ENCODE results near the gene LCE3A.
"Not testable (repeated sequence)": the region's sequence is repeated elsewhere in the genome, so short reads cannot be mapped to it uniquely, and the experiment has no call there.

The LCE3A gene, protein sequence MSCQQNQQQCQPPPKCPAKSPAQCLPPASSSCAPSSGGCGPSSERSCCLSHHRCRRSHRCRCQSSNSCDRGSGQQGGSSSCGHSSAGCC

DNA sequence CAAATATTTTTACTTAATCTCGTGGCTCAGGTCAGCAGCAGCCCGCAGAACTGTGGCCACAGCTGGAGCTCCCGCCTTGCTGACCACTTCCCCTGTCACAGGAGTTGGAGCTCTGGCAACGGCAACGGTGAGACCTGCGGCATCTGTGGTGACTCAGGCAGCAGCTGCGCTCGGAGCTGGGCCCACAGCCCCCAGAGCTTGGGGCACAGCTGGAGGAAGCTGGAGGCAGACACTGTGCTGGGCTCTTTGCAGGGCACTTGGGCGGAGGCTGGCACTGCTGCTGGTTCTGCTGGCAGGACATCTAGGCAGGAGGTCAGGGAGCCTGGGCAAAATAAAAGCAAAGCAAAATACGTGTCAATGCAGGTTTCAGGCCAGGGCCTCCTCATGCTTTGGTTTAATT is at the start of gene LCE3A:
LCE3A (minus strand) TSS at position 301 of the 400 bp plus-strand sequence; CDS start at position 301, 0 bp downstream.
- TF ChIP-seq POLR2A (IDR thresholded peaks at IDR 0.05; ENCODE audit: low read depth, low read length), result no peak
- FAIRE-seq, result no peak
- DNase-seq (ENCODE audit: insufficient read length, low spot score), result no peak

DNA sequence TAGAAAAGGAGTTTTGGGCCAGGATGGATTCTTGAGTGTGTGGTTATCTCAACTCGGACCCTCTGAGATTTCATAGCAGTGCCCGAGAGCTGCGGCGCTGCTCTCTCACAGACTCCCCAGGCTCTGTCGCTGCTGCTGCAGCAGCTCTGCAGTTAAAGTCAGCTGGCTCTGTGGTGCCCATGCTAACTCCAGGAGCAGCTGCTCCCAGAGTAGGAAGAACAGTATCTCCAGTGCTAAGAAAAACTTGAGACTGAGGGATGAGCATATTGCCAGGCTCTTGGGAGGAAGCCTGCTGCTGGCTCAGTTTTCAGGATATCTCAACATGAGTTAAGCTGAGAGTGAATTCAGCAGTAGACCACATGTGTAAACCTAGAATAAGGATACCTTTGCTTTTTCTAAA is 44.7 kb upstream of the LCE3A start:
- DNase-seq (ENCODE audit: insufficient read length, low spot score) (no peak), FAIRE-seq (no peak)
- no peak for TF ChIP-seq POLR2A (IDR thresholded peaks at IDR 0.05; ENCODE audit: low read depth, low read length)

DNA sequence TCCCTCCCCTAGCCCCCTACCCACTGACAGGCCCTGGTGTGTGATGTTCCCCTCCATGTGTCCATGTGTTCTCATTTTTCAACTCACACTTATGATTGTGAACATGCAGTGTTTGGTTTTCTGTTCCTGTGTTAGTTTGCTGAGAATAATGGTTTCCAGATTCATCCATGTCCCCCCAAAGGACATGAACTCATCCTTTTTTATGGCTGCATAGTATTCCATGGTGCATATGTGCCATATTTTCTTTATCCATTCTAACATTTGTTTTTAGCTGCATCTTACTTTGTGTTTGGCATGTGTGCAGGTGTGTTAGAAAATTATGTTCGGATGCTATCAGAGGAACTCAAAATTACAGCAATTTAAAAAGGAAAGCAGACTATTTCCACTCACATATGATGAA is 43.3 kb upstream of the LCE3A start:
- DNase-seq (ENCODE audit: insufficient read length, low spot score); FAIRE-seq: not testable (repeated sequence)

DNA sequence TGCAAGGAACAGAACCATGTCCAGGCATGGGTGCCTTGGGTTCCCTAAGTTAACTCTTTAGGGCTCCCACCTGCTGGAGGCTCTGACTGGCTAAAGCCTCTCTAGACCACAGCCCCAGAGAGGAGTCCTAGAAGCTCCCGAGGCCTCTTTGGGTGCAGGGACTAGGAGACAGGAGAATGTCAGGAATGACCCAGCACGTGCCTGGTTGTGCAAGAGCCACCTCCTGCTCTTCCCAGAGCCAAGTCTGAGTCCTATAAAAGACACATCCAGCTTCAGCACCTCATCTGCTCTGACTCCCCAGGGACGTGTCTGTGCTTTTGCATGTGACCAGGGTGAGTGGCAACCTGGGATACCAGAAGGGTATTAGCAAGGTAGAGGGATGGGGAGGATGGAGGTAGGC is 40.2 kb upstream of the LCE3A start, which contains the start of gene LCE2D:
LCE2D (plus strand) TSS at position 283 of the 400 bp plus-strand sequence. CDS start 726 bp downstream, outside the sequence.
- TF ChIP-seq POLR2A (IDR thresholded peaks at IDR 0.05; ENCODE audit: low read depth, low read length), result no peak
- DNase-seq (ENCODE audit: insufficient read length, low spot score), result no peak
- no peak for FAIRE-seq

DNA sequence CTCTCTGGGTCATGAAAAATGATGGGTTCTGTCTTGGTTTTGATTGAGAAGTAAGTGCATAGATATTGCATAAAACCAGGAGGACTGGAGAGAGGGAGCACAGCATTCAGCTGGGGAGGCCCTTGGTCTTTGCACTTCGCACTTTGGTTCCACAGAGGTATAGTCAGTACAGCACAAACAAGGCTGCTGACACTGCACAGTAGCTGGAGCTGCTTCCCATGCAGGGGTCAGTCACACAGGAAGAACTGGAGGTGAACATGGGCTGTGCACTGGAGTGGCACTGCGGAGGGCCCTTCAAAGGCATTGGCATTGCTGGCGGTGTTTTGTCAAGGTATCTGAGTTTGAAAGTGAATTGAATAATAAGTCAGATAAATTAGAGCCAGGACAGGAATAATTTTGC is 35.7 kb upstream of the LCE3A start:
- TF ChIP-seq POLR2A (IDR thresholded peaks at IDR 0.05; ENCODE audit: low read depth, low read length), result no peak
- FAIRE-seq, result no peak
- DNase-seq (ENCODE audit: insufficient read length, low spot score), result no peak

DNA sequence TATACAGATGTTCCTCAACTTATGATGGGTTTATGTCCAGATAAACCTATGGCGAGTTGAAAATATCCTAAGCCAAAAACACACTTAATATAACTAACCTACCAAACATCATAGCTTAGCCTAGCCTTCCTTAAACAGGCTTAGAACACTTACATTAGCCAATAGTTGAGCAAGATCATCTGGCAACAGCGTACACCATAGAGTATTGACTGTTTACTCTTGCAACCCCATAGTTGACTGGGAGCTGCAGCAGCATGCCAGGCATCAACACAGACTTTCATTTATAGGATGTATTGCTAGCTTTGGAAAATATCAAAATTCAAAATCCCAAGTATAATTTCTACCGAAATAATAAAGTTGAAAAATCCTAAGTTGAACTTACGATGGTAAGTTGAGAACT is 34.8 kb upstream of the LCE3A start:
- no peak for DNase-seq (ENCODE audit: insufficient read length, low spot score)
- no peak for TF ChIP-seq POLR2A (IDR thresholded peaks at IDR 0.05; ENCODE audit: low read depth, low read length)
- no peak for FAIRE-seq

DNA sequence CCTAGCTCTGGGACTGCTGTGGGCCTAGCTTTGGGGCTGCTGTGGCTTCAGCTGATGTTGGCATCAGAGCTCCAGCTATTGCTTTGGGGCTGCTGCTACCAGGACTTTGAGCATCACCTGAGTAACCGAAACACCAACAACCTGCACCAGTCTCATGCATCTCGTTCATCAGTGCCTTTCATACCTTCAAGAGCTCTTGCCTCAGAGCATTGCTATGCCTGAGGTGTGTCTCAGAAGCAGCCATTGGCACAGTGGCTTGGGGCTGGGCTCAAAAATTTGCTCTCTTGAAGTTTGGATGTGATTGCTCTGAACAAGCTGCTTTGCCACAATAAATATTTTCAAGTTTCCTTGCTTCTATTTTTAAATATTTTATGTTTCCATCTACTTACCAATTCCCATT is 33.6 kb upstream of the LCE3A start:
- no peak for FAIRE-seq
- no peak for TF ChIP-seq POLR2A (IDR thresholded peaks at IDR 0.05; ENCODE audit: low read depth, low read length)
- no peak for DNase-seq (ENCODE audit: insufficient read length, low spot score)

DNA sequence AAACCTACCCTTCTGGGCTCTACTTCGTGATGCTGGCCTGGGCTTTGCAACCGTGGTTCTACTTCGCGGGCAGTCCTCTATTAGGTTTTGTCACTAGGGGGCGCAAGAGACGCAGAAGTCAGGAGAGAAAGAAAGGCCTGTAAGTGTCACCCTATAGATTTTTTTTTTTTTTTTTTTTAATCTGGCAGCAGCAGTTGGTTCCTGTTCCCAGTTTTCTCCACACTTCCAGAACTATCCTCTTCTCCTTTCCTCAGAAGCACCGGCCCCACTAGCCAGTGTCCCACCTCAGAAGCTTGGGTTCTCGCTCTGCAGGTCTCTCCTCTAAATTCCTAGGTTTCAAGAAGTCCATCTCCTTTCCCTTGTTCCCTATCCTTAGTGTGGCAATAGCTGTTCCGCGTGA is 31.2 kb upstream of the LCE3A start:
- peak; percentile 28 for DNase-seq (ENCODE audit: insufficient read length, low spot score)
- FAIRE-seq, result no peak
- TF ChIP-seq POLR2A (IDR thresholded peaks at IDR 0.05; ENCODE audit: low read depth, low read length), result no peak

DNA sequence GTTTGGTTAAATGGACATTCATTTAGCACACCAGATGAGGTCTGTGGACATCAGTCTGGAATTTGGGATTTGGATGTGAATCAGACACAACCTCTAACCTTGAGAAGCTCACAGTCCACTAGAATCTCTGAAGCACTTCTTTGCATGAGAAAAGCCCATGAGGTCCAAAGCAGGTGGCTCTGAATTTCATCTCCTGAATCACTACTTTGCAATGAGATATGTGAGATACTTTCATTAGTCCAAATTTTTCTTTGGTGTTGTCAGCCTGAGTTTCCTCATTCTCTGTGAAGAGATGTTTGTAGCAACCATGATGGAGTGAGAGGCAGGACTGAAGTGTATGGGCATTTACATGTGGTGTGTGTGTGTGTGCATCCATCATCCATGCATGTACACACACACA is 23.8 kb upstream of the LCE3A start:
- FAIRE-seq, result no peak
- DNase-seq (ENCODE audit: insufficient read length, low spot score), result no peak

DNA sequence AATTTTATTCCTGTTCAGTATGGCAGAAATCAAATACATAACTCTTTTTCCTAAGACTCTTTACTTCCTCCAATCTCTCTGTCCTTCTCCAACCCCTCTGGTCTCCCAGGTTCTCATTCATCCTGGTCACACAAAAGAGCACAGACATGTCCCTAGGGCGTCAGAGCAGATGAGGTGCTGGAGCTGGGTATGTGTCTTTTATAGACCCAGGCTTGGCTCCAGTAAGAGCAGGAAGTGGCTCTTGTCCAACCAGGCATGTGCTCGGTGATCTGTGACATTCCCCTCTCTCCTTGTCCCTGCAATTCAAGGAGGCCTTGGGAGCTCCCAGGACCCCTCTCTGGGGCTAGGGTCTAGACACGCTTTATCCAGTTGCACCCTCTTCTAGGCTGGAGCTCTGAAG is 22.2 kb upstream of the LCE3A start:
- TF ChIP-seq POLR2A (IDR thresholded peaks at IDR 0.05; ENCODE audit: low read depth, low read length), result no peak
- no peak for FAIRE-seq
- no peak for DNase-seq (ENCODE audit: insufficient read length, low spot score)

More for the DNA sequence above, 23.8 kb upstream of the LCE3A start:
- no peak for TF ChIP-seq POLR2A (IDR thresholded peaks at IDR 0.05; ENCODE audit: low read depth, low read length)

DNA sequence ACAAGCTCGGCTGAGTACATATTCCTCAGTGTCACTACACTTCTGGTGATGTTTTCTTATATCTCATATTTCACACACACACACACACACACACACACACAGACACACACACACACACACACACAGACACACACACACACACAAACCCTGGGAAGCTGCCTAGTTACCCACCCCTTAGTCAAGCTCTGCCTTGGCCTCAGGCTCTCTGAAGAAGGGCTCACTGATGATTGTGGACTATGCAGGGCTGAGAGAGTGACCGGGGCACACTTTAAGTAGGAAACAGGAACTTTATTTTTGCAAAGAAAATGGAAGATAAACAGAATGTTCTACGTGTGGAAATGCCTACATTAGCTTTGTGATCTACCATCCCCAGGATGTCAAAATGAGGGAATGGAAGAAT is 21.0 kb upstream of the LCE3A start:
- TF ChIP-seq POLR2A (IDR thresholded peaks at IDR 0.05; ENCODE audit: low read depth, low read length), result no peak
- no peak for DNase-seq (ENCODE audit: insufficient read length, low spot score)
- no peak for FAIRE-seq

DNA sequence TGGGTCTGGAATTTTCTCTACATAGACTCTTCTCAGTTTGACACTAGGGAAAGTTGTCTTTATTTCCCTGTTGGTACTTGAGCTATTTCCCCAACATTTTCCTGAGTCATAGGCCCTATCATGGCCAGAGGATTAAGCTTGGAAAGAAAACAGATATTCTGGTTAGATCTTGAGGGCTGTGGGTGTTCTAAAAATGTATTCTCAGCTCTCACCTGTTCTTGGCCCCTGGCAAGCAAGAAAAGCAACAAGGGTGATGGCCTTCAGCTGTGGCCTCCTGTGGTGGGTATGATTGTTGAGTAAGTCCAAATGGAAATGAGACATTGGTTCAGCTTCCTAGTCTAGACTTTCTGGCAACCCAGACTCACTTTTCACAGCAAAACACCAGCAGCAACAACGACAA is 17.4 kb upstream of the LCE3A start:
- FAIRE-seq, result no peak
- TF ChIP-seq POLR2A (IDR thresholded peaks at IDR 0.05; ENCODE audit: low read depth, low read length), result no peak
- DNase-seq (ENCODE audit: insufficient read length, low spot score), result no peak

DNA sequence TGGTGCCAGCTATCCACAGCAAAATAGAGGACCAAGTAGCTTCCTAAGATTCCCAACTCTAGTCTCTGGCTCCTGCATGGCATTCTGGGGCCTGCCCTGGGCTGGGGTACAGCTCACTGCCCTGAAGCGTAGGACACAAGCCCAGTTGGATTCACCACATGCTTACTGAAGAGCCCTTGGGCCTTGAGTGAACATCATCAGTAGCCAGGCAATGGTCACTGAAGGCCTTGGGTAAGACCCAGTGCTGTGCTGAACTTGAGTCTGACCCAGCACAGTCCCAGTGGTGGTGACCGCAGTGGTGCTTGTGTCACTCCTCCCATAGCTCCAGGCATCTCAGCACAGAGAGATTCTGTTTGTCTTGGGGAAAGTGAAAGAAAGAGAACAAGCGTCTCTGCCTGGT is 7.7 kb upstream of the LCE3A start:
- no peak for TF ChIP-seq POLR2A (IDR thresholded peaks at IDR 0.05; ENCODE audit: low read depth, low read length)
- FAIRE-seq (no peak), DNase-seq (ENCODE audit: insufficient read length, low spot score) (no peak)

DNA sequence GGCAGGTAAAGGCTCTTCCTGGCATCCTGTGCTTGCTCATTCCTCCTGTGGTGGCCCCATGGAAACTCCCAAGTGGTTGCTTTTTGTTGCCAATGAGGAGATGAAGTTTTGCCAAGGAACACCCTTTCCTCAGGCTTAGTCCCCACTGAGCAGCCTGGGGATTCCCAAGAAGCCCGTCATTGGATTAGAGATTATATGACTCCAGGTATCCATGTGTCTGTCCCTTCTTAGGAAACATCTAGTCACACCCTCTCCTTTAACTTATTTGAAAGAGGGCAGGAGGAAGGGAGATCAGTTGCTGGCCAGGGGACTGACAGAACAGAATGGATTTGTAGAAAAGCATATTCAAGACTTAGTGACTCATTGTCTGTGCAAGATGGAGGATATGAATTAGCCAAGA is 3.8 kb upstream of the LCE3A start:
- no peak for TF ChIP-seq POLR2A (IDR thresholded peaks at IDR 0.05; ENCODE audit: low read depth, low read length)
- FAIRE-seq (no peak), DNase-seq (ENCODE audit: insufficient read length, low spot score) (no peak)

DNA sequence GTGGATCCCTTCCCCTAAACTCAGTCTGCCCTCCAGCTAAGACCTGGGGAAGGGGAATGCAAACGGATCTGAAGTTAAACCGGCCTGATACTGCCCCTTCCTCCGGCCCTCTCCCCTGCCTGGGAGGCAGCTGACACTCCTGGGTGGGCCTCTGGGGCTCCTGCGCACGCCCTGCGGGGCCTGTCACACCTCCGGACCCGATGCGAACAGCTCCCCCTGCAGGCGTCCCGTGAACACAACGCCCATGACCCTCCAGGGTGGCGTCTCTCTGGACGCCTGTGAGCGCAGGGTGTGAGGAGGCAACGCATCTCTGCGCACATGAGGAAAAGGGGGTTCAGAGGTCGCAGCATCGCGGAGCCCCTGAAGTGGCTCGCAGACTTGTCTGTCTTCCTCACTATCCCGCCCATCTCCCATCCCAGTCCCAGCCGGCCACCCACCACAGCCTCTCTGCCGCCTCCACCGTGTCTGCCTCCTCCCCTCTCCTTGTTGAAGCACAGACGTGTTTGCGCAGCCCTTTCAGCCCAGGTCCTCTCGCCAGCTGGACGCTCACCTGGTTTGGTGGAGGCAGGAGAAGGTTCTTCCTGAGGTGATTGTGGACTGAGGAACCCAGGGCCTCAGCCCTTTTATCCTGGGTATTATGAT is 421 bp upstream of the LCE3A start:
- FAIRE-seq, result no peak
- DNase-seq (ENCODE audit: insufficient read length, low spot score), result peak; percentile 3

More for the DNA sequence above, 421 bp upstream of the LCE3A start:
- no peak for TF ChIP-seq POLR2A (IDR thresholded peaks at IDR 0.05; ENCODE audit: low read depth, low read length)

All from H54 (cell line).